Activated CD8-positive, alpha-beta T cell treated with anti-CD3 and anti-CD28 coated beads, Interleukin-2, amount 10 ng/mL, durations not matched to agents 7 days and 5 days (primary cell): Measurements from ENCODE around the gene RNF7. TPM values are rescaled to one million over a fixed set of nuclear protein-coding genes. Genes with fewer than 3 reads are reported as not detected.
A peak's percentile ranks its signal among the peaks of the same experiment; 100 is the strongest.
"Not testable (repeated sequence)": the region's sequence is repeated elsewhere in the genome, so short reads cannot be mapped to it uniquely, and the experiment has no call there.

Experiments used
- ATAC-seq: fragments of 150-1000 bp; cut with Tn5 transposase; one replicate; pipeline ENCODE4 v1.10.0; 2021; ENCODE audit warnings: moderate library complexity
- CTCF ChIA-PET: fragments of 350-600 bp; sonication (Branson Sonifier 250); formaldehyde crosslinking; loops from one replicate; lab custom pipeline; 2021; ENCODE audit warnings: antibody characterized with exemption; lab: Charles Lee
- POLR2A ChIA-PET: fragments of 350-600 bp; sonication (Branson Sonifier 250); formaldehyde crosslinking; loops from one replicate; lab custom pipeline; 2021; ENCODE audit warnings: antibody characterized with exemption; lab: Charles Lee
- DNase-seq: peaks from one replicate; pipeline ENCODE4 v3.0.0-alpha.2; 2020
- H3K27ac Mint-ChIP-seq: one replicate; pipeline ENCODE4 v1.8.0; 2021; ENCODE audit warnings: mild to moderate bottlenecking, mixed read lengths
- H3K27me3 Mint-ChIP-seq: one replicate; pipeline ENCODE4 v1.8.0; 2021; ENCODE audit warnings: low read depth, mixed read lengths
- H3K36me3 Mint-ChIP-seq: one replicate; pipeline ENCODE4 v1.8.0; 2021; ENCODE audit warnings: low read depth, mixed read lengths
- H3K4me1 Mint-ChIP-seq: one replicate; pipeline ENCODE4 v1.8.0; 2021; ENCODE audit warnings: low read depth, mixed read lengths
- H3K4me3 Mint-ChIP-seq: one replicate; pipeline ENCODE4 v1.8.0; 2021; ENCODE audit warnings: mild to moderate bottlenecking, mixed read lengths
- H3K9me3 Mint-ChIP-seq: one replicate; pipeline ENCODE4 v1.8.0; 2022; ENCODE audit warnings: mixed read lengths; ENCODE audit not compliant: insufficient read depth
- total RNA-seq, 2 experiments: library from RNA; stranded (reverse); gene quantifications; one replicate each; pipeline ENCODE4 v1.2.3, GENCODE V29; 2021

RNF7 gene
- total RNA-seq, 2 experiments from 2014 or later, result 58.5 to 61.2 TPM

- Mint-ChIP-seq H3K27ac (no peak overlapping the region), H3K4me1 (peaks cover 2% of the 10 kb centered on the region), H3K36me3 (no peaks in the 10 kb centered on the region), H3K4me3 (no peak overlapping the region), H3K27me3 (no peaks in the 10 kb centered on the region), H3K9me3 (no peaks in the 10 kb centered on the region)
- ATAC-seq, result no peak
- POLR2A ChIA-PET, result interaction anchor here (0.6 kb wide), 1 partner anchor 45 kb away, joined by 3 read pairs; no protein-coding TSS in a partner anchor
- no peak for DNase-seq
- CTCF ChIA-PET, result no interaction called here
Measured at GRCh38 chr3:141784096-141784495, 46.0 kb downstream of the RNF7 start.

- H3K4me1 Mint-ChIP-seq, result peaks cover 2% of the 10 kb centered on the region
- CTCF ChIA-PET, result no interaction called here
- H3K9me3 Mint-ChIP-seq, result no peaks in the 10 kb centered on the region
- H3K27ac Mint-ChIP-seq, result no peak overlapping the region
- no peak for ATAC-seq
- POLR2A ChIA-PET, result interaction anchor here (0.6 kb wide), 1 partner anchor 45 kb away, joined by 3 read pairs; no protein-coding TSS in a partner anchor
- no peaks in the 10 kb centered on the region for H3K36me3 Mint-ChIP-seq
- DNase-seq, result no peak
- no peak overlapping the region for H3K4me3 Mint-ChIP-seq
- no peaks in the 10 kb centered on the region for H3K27me3 Mint-ChIP-seq
Measured at GRCh38 chr3:141784531-141784930, 46.4 kb downstream of the RNF7 start.

- H3K9me3 Mint-ChIP-seq, result no peaks in the 10 kb centered on the region
- ATAC-seq (no peak), DNase-seq (no peak)
- H3K27me3 Mint-ChIP-seq, result no peaks in the 10 kb centered on the region
- ChIA-PET CTCF (interaction anchor here (0.9 to 1.3 kb wide), 2 partner anchors 9 to 87 kb away, joined by 3 to 5 read pairs; no protein-coding TSS in a partner anchor), POLR2A (interaction anchor here (1.4 kb wide), 1 partner anchor 9 kb away, joined by 4 read pairs; no protein-coding TSS in a partner anchor)
- no peaks in the 10 kb centered on the region for H3K36me3 Mint-ChIP-seq
- no peak overlapping the region for H3K27ac Mint-ChIP-seq
- no peak overlapping the region for H3K4me3 Mint-ChIP-seq
- H3K4me1 Mint-ChIP-seq, result peaks cover 2% of the 10 kb centered on the region
Measured at GRCh38 chr3:141788149-141788548, 50.1 kb downstream of the RNF7 start.

GRCh38 chr3:141788750-141789149, 50.7 kb downstream of the RNF7 start:
- H3K27ac Mint-ChIP-seq, DNase-seq, H3K9me3 Mint-ChIP-seq, H3K4me1 Mint-ChIP-seq, H3K4me3 Mint-ChIP-seq, H3K36me3 Mint-ChIP-seq, H3K27me3 Mint-ChIP-seq, ATAC-seq: not testable (repeated sequence)
- ChIA-PET POLR2A (interaction anchor here (1.4 kb wide), 1 partner anchor 9 kb away, joined by 4 read pairs; no protein-coding TSS in a partner anchor), CTCF (interaction anchor here (0.9 to 1.3 kb wide), 2 partner anchors 9 to 87 kb away, joined by 3 to 5 read pairs; no protein-coding TSS in a partner anchor)

- ChIA-PET POLR2A (interaction anchor here (0.6 kb wide), 1 partner anchor 196 kb away, joined by 4 read pairs; no protein-coding TSS in a partner anchor), CTCF (no interaction called here)
- DNase-seq (no peak), ATAC-seq (no peak)
- peaks cover 8% of the 10 kb centered on the region for H3K4me1 Mint-ChIP-seq
- no peaks in the 10 kb centered on the region for H3K9me3 Mint-ChIP-seq
- H3K36me3 Mint-ChIP-seq, result no peaks in the 10 kb centered on the region
- H3K27ac Mint-ChIP-seq, result no peak overlapping the region
- H3K4me3 Mint-ChIP-seq, result no peak overlapping the region
- H3K27me3 Mint-ChIP-seq, result no peaks in the 10 kb centered on the region
Measured at GRCh38 chr3:141789281-141789680, 51.2 kb downstream of the RNF7 start.

- Mint-ChIP-seq H3K4me1 (peaks cover 16% of the 10 kb centered on the region), H3K27me3 (no peaks in the 10 kb centered on the region), H3K27ac (no peak overlapping the region), H3K4me3 (no peak overlapping the region), H3K36me3 (no peaks in the 10 kb centered on the region), H3K9me3 (no peaks in the 10 kb centered on the region)
- ATAC-seq (no peak), DNase-seq (no peak)
- POLR2A ChIA-PET, result interaction anchor here (0.6 kb wide), 1 partner anchor 196 kb away, joined by 4 read pairs; no protein-coding TSS in a partner anchor
- CTCF ChIA-PET, result no interaction called here
Measured at GRCh38 chr3:141790171-141790570, 52.1 kb downstream of the RNF7 start.

- H3K4me3 Mint-ChIP-seq, result no peak overlapping the region
- no peaks in the 10 kb centered on the region for H3K27me3 Mint-ChIP-seq
Measured at GRCh38 chr3:141792495-141792894, 54.4 kb downstream of the RNF7 start.

GRCh38 chr3:141793476-141794260, 55.6 kb downstream of the RNF7 start:
- H3K27ac Mint-ChIP-seq, result peak overlapping the region; percentile 53
- H3K4me3 Mint-ChIP-seq, result no peak overlapping the region
- POLR2A ChIA-PET, result no interaction called here

More at GRCh38 chr3:141792495-141792894, 54.4 kb downstream of the RNF7 start:
- peak overlapping the region; percentile 21 for H3K27ac Mint-ChIP-seq
- CTCF ChIA-PET, result interaction anchor here (0.9 to 1.0 kb wide), 2 partner anchors 9 to 121 kb away, joined by 3 read pairs; no protein-coding TSS in a partner anchor
- H3K9me3 Mint-ChIP-seq, result no peaks in the 10 kb centered on the region
- no peaks in the 10 kb centered on the region for H3K36me3 Mint-ChIP-seq
- POLR2A ChIA-PET, result no interaction called here
- DNase-seq, result no peak
- peaks cover 38% of the 10 kb centered on the region for H3K4me1 Mint-ChIP-seq
- no peak for ATAC-seq

GRCh38 chr3:141795276-141795675, 57.2 kb downstream of the RNF7 start:
- H3K36me3 Mint-ChIP-seq, result peaks cover under 1% of the 10 kb centered on the region
- no peaks in the 10 kb centered on the region for H3K27me3 Mint-ChIP-seq
- H3K4me3 Mint-ChIP-seq, result no peak overlapping the region
- peaks cover 52% of the 10 kb centered on the region for H3K4me1 Mint-ChIP-seq
- no peak for ATAC-seq
- no peak for DNase-seq
- peaks cover 2% of the 10 kb centered on the region for H3K9me3 Mint-ChIP-seq
- CTCF ChIA-PET, result interaction anchor here (2.4 kb wide), 1 partner anchor 80 kb away, joined by 11 read pairs; no protein-coding TSS in a partner anchor
- H3K27ac Mint-ChIP-seq, result no peak overlapping the region
- POLR2A ChIA-PET, result interaction anchor here (0.9 kb wide), 1 partner anchor 56 kb away, joined by 3 read pairs; no protein-coding TSS in a partner anchor

More at GRCh38 chr3:141793476-141794260, 55.6 kb downstream of the RNF7 start:
- Mint-ChIP-seq H3K4me1 (peaks cover 47% of the 10 kb centered on the region), H3K9me3 (no peaks in the 10 kb centered on the region), H3K27me3 (no peaks in the 10 kb centered on the region), H3K36me3 (no peaks in the 10 kb centered on the region)
- ATAC-seq, result no peak
- DNase-seq, result no peak
- CTCF ChIA-PET, result interaction anchor here (1.0 kb wide), 1 partner anchor 120 kb away, joined by 3 read pairs; no protein-coding TSS in a partner anchor

GRCh38 chr3:141795741-141796080, 57.6 kb downstream of the RNF7 start:
- Mint-ChIP-seq H3K4me1 (peaks cover 52% of the 10 kb centered on the region), H3K36me3 (peaks cover 4% of the 10 kb centered on the region), H3K4me3 (peak overlapping the region; percentile 89), H3K9me3 (peaks cover 7% of the 10 kb centered on the region), H3K27me3 (no peaks in the 10 kb centered on the region), H3K27ac (peak overlapping the region; percentile 98)
- POLR2A ChIA-PET, result interaction anchor here (0.8 to 2.6 kb wide), 4 partner anchors 28 to 115 kb away, joined by 3 to 31 read pairs (median 13); partner anchors contain the start of genes ATP1B3 and RNF7
- DNase-seq, result no peak
- no peak for ATAC-seq
- CTCF ChIA-PET, result interaction anchor here (1.4 to 2.4 kb wide), 4 partner anchors 28 to 80 kb away, joined by 3 to 19 read pairs (median 9); partner anchors contain the start of gene RNF7

- Mint-ChIP-seq H3K36me3 (peaks cover 4% of the 10 kb centered on the region), H3K27ac (peak overlapping the region; percentile 98), H3K4me3 (peak overlapping the region; percentile 89), H3K4me1 (peaks cover 52% of the 10 kb centered on the region), H3K9me3 (peaks cover 7% of the 10 kb centered on the region), H3K27me3 (no peaks in the 10 kb centered on the region)
- ChIA-PET POLR2A (interaction anchor here (0.8 to 2.6 kb wide), 8 partner anchors 8 to 116 kb away, joined by 3 to 31 read pairs (median 4); partner anchors contain the start of genes ATP1B3 and RNF7), CTCF (interaction anchor here (0.9 to 2.4 kb wide), 7 partner anchors 29 to 344 kb away, joined by 3 to 19 read pairs (median 4); partner anchors contain the start of gene RNF7)
- DNase-seq, result peak; percentile 86
- ATAC-seq, result peak; percentile 85
Measured at GRCh38 chr3:141796081-141796888, 58.2 kb downstream of the RNF7 start.
